ENCODE measurements around the gene CNIH2.

DNA sequence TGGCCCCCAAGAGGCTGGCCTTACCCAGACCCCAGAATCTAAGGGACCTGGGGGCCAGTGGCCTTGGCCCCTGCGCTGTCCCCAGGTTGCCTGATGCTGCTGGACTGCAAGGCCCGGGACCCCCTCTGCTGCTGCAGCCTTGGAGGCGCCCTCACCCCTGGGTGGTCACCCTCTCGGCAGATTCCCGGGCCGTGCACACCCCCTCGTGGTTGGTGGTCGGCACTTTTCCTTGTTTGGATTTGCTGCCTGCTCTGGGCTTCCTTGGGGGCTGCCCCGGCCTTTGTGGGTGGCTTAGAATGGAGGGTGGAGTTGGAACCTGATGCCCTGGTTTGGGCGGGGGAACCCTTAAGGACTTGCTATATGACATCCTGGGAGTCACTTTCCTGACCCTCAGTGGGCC, 53.0 kb downstream of the CNIH2 start:
- TF ChIP-seq EP300 (IDR thresholded peaks at IDR 0.05) (no peak), POLR2A (IDR thresholded peaks at IDR 0.05) (no peak), CTCF (IDR thresholded peaks at IDR 0.05) (no peak)
